HG03139 (cell line): ENCODE measurements around the gene SDCBP2.

Experiments
- ATAC-seq: cut with Tn5 transposase; IDR thresholded peaks from one replicate; pipeline ENCODE4 v1.9.1; 2021; ENCODE audit not compliant: unreplicated experiment

The SDCBP2 gene, protein sequence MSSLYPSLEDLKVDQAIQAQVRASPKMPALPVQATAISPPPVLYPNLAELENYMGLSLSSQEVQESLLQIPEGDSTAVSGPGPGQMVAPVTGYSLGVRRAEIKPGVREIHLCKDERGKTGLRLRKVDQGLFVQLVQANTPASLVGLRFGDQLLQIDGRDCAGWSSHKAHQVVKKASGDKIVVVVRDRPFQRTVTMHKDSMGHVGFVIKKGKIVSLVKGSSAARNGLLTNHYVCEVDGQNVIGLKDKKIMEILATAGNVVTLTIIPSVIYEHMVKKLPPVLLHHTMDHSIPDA

DNA sequence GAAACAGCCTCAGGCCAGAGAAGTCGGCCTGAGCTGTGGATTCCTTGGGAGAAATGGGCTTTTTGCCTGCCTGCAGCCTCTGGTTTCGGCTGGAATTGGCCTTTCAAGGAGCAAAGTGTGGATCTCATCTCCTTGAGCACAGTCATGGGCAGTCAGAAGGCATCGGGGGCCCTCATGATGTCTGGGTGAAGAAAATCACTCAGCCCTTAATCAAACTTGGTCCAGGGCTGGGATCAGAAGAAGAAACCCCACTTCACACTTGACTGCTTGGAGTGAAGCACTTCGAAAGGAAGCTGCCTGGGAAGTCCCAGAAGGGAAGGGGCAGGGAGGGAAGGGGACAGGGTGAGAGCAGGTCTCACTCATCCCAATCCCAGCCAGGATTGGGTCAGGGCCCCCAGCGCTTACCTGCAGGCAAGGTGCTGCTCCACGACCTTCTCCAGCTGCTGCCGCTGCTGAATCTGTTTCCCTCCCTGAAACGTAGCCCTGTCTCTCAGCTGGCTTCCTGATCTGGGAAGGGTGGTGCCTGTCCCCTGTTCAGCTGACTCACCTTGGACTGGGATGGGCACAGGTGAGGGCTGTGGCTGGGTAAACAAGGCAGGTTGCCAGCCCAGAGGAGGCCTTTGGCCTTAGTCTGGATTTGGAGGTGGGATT is at the start of gene SDCBP2:
Gene SDCBP2 (minus strand): TSS at position 460 of the 651 bp plus-strand sequence. CDS start 8,723 bp downstream, outside the sequence.
- no peak for ATAC-seq

DNA sequence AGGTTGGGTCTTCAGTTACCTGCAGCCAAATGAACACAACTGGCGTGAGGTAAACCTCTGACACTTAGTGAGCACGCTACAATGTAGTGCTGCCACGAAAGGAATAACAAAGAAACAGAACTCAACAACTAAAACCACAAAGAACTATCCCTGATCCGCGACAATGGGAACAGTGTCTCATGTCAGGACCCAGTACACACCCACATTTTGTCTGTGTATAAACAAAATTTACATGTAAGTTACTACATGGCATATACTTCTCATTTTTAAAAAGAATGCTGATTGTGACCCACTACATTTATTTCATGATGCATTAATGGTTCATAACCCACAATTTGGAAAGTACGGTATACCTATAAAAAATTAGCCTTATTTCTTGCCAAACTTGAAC is 49.8 kb upstream of the SDCBP2 start:
- ATAC-seq = no peak

DNA sequence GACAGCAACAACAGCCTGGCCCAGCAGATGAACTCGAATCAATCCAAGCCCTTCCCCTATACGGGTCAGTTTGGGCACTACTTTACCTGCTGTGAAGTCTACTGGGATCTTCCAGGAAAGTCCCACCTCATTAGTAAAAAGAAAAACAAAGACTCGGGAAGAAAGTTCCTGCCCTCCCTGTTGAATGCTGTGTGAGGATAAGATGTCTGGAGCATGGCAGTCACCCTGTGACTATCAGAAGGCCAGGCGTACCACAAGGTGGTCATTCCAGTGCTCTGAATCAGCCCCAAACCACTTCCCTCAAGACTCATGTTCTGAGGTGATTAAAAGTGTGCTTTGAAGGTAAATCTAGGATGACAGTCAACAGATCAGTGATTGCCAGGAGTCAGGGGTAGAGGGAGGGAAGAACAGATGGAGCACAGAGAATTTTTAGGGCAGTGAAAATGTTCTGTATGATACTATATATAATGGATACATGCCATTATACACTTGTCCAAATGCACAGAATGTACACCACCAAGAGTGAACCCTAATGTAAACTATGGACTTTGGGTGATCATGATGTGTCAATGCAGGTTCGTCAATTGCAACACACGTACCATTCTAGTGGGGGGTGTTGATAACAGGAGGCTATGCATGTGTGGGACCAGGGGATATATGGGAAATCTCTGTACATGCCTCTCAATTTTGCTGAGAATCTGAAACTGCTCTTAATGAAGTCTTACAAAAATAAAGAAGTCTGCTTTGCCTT is 49.2 kb upstream of the SDCBP2 start:
- no peak for ATAC-seq

DNA sequence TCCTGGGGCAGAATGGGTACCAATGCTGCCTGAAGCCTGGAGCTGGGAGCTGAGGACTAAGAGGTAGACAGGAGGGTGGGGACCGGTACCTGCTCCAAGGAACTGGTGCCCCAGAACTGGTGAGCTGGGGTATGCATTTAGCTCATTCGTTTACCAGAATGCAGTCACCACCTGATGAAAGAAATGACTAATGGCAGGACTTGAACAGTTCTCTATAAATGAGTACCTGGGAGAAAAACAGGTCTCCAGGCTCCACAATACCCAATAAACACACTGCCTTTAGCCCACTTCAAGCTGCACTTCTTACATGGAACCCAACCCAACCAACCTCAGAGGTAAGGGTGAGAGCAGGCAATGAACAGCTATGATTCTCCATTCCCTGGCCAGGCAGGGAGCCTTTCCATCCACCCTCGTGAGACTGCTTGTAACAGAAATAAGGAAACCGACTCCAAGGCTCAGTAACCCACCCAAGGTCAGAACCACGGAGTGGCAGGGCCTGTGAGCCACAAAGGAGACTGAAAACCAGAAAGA is 48.5 kb upstream of the SDCBP2 start:
- ATAC-seq = no peak

DNA sequence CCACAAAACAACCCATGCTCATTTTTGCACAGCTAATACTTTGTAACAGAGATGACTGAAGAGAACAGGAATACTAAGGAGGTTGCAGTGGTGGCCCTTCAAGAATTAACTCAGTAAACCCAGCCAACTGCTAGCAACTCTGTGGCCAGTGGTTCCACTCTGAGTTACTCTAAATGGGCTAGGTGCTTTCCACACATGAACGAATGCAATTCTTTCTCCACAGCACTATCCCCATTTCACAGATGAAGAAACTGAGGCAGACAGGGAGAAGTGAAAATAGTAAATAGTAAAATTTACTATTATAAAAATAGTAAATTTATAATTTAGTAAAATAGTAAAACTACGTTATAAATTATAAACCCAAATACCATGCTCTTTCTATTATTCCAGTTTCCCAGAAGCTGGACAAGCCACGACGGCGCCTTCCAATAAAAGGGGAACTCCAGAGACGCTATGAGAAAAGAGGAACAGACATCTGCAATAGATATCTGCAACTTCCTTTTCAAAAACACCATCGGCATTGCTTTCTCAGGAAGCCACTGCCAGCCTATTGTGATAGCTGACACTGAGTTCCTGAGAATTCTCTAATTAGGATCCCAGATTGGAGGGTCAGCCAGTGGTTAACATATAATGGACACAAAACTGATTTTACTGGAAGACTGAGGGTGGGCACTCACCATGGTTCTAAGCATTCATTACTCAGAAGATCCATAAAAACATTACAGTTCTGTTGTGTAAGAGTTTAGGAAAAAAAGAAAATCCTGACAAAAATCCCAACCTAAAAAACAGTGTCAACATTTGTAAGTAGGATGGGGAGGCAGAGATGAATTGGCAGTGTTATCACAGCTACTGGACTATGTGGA is 47.7 kb upstream of the SDCBP2 start:
- no peak for ATAC-seq

DNA sequence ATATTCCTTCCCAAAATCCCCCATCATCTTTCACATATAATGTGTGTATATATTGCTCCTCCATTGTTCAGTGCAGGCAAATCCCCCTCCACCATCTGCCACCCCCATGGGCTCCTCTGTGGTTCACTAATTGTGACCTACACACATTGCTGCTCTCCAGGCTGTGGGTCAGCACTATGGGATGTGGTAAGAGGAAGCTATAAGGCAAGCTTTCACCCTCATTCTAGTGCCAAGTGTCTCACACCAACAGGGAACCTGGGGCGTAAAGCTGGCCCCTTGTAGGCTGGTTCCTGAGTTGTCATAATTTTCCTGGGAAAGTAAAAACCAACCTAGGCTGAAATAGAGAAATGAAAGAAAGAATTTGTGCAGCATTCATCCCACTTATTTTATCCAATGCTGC is 47.1 kb upstream of the SDCBP2 start:
- no peak for ATAC-seq

DNA sequence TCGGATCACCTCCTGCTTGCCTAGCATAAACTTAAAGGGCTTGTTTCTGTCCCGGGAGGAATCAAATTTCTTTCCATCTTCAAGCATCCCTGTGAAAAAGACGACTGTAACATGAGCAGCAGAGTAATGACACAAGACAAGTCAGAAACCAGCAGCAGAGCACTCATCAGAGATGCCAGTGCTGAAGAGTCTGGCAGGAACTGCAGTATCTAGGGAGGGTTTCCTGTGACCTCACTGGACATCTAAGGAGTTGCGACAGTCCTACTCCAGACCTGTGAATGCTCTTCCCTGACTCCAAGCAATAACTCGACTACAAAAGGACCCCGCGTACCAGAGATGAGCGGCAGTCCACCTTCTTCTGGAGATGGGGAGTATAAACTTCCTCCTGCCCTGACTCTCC is 46.6 kb upstream of the SDCBP2 start:
- ATAC-seq = no peak

DNA sequence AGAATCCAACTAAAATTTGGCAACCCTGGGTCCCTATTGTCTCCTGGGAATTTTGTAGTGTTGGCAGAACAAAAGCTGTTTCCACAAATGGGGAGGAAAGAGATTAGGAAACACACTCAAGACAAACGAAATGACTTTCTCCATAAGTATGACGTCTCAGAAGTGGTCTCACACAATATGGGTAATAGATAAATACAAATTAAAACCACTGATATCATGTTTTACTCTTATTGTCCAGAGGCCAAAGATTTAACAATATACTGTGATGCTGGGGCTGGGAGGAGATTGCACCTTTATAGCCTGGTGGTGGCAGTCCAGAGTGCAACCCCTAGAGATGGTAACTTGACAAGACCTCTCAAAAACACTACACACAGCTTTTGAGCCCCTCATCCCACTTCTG is 45.3 kb upstream of the SDCBP2 start:
- ATAC-seq = no peak

DNA sequence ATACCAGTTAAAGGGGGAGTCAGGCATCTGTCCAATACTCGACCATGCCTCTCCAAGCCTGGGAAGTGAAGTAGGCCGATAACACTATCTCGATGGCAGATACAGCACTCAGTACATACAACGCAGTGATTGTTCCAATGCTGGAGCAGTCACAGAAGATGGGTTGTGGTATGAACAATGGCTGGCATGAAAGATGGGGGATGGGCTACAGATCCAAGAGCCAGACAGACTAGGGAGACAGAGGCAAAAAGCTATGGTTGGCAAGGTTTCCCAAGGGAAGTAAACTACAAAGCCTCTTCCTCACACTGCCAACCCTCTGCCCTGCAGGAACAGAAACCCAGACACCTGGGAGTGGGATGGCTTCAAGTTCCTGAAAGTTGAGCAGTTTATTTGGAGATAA is 44.7 kb upstream of the SDCBP2 start:
- no peak for ATAC-seq

DNA sequence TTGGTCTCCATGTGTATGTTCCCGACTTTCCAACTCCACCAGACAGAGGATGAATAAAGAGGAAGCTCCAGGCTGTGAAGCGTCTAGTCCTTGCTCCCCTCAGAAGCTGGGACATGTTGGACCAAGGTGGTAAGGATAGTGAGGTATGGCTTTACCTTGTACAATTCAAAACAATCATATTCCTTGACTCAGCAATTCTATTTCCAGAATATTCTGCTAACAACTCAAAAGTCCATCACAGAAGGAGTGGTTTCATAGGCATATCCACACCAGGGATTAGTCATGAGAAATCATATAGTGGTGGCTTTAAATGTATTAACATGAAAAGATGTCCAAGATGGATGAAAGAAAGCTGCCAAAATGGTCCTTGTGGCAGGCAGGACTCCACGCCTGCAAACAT is 44.1 kb upstream of the SDCBP2 start:
- ATAC-seq = no peak

DNA sequence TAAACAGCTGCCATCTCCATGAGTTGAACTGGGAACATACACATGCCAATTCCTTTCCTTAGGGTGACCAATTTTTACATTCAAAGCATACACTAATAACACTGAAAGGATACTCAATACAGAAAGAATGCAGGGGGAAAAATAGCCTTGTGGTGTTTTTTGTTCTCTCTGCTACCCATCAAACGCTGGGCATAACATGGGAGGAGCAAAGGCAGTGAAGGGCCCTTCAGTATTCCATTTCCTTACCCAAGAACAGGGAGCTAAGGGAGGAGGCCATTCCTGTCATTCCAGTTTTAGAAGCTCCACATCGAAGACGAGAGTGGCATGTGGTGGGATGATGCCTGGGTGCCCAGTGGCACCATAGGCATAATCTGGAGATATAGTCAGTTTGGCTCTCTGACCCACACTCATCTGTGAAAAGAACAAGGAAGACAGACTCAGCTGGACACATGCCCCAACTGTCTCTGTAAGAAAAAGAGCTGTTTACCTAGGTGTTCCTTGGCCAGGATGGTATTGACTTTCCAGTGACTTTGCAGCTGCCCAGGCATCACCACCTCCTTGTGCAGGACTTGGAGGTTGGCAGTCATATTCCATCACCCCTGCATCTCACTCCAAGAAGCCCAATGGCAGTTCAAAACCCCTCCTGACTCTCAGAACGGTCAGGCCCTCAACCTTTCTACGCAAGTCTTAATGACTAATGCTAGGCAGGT is 43.0 kb upstream of the SDCBP2 start:
- no peak for ATAC-seq

DNA sequence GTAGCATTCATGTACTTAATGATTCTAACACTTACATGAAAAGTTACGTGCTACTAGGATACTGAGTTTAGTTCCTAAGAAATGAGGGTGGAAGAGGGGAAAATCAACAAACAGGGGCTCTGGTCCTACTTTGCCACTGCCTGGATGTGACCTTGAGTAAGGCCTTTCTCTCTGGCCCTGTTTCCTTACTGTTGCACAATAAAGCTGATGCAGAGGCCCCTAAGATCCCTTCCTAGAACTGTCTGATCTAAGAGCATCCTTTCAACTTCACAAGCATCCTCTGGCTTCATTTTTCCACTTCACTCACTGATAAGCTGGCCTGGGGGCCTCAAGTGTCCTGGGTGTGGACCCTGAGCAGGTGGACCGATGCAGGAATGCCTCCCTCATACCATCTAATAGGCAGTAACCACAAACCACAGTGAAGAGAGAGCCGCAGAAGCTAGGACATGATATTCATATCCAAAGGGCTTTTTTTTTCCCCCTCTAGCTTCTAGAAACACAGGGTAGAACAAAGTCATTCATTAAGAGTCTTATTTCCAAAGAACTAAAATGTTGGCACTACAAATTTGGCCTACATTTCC is 42.4 kb upstream of the SDCBP2 start:
- ATAC-seq = no peak

DNA sequence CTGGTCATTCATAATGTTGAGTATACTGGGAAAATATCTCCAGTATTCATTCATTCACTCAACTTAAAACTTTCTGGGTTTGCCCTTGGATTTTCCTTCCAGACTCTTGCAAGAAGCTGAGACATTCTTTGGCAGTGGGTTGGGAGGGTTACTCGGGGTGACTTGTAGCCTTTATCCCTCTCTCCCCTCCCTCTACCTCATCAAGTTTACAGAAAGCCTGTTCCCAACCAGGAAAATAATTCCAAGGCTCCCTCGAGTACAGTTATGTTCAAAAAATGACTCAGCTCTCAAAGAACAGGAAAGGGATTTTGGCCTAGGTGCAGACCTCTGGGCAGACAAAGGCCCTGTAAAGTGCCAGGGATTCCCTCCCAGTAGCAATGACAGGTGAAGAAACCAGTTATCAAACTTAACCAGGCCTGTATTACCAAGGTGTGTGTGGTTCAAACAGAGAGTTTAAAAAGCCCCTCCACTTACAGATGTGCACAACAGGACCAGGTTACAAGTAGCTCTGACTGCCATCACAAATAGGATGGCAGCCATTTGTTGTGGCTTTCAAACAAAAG is 41.7 kb upstream of the SDCBP2 start:
- ATAC-seq = no peak

DNA sequence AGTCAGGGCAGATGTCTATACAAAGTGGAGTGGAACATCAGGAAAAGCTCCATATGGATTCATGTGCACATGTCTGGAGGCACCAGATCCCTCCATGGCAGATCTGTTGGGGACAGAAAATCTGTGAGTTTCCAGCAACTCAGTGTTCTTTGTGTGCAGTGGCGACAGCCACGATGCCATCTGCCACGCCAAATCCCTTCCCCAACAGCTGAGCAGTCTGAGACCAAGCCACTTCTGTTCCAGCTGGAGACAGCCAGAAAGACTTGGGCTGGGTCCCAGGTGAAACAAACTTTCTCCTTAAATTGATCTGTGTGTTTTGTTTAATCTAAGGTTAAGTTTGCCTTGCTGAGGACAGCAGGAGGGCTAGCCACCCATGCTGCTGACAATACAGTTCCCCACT is 41.0 kb upstream of the SDCBP2 start:
- no peak for ATAC-seq

DNA sequence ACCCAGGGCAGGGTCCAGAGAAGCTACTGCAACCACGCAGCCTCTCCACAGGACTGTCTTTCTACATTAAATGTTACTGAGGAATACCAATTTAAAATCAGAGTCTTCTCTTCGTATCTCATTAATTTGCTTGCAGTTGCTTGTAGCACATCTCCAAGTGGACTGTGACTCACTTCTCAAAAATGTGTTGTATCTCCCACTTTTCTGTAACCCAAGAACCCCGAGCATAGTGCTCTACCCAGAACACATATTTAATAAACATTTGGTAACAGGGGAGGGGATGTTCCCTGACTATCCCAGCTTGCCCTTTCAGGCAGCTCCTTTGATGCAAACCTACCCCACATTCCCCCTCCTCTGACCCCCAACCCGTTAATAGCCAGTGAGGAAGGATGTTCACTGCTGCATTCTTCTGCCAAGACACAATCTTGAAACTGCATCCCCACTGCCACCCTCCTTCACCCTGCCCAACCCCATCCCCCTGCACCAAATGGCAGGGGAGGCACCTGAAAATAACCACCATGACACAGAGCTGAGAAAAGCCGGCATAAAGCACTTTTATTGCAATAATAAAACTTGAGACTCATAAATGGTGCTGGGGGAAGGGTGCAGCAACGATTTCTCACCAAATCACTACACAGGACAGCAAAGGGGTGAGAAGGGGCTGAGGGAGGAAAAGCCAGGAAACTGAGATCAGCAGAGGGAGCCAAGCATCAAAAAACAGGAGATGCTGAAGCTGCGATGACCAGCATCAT is 39.7 kb upstream of the SDCBP2 start:
- no peak for ATAC-seq

DNA sequence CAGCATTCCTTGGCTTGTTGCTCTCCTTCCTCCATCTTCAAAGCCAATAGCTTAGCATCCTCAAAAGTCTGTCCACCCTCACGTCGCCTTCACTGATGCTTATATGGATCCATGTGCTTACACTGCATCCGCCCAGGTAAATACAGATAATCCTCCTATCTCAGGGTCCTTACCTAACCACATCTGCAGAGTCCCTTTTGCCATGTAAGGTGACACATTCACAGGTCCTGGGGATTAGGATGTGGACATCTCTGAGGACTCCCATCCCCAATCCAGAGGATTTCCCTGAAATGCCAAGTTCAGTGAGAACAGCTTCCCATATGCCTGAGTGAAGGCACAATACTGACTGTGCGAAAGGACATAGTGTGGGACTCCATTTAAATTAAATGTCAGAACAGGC is 38.5 kb upstream of the SDCBP2 start:
- ATAC-seq = no peak

DNA sequence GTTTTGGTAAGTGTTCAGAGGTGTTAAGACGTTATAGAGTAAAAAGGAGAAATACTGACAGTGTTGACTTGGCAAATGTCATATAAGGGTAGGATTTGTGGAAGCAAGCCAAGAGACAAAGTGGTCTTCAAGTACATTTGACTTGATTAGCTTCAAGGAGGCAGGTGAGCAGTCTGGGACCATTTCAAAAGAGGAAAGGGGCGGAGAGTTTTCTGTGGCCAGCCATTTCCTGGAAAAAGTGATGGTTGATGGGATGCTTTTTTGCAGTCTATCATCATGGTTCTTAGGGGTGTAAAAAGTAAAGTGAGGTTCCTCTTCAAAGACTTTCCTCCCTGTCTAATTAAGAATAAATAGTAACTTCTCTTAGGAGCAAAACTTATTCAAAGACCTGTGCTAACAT is 35.2 kb upstream of the SDCBP2 start:
- no peak for ATAC-seq

DNA sequence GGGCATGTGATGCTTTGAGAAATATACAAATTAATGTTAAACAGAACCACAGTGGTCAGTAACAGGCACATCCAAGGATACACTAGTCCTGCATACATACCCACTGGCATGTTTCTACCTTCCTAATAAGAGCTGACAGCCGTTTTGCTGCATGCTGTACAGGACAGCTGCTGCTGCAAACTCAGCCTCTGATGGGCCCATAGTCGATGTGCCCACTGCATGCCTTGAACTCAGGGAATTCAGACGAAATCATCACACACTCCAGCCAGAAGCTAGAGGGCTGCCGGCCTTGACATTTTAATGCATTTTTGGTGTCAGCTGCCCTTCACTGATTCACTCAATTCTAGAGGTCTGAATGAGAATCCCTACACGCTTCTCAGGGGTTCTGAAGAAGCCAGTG is 34.6 kb upstream of the SDCBP2 start:
- no peak for ATAC-seq

DNA sequence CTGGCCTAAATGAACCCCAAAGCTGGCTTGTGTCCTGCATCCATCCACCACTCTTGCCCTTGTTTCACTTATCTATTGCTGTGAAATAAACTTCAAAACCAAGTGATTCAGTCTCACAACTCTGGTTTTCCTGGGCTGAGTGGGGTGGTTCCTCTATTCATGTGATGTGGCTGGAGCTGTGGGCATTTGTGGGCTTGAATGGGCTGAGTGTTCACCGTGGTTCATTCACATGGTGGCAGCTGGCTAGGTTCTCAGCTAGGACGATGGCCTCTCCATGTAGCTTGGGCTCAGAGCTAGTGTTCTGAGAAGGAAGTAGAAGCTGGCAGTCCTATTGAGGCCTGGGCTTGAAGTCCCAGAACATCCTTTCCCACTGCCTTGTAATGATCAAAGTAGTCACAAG is 33.5 kb upstream of the SDCBP2 start:
- ATAC-seq = no peak
